MM.1S (cell line): Measurements from ENCODE around the gene LRRN2.

Experiments used
- EZH2 ChIP-seq: fragments of 300-600 bp; sonication (generic); optimal IDR thresholded peaks from 2 replicates; pipeline ENCODE3; 2017; ENCODE audit warnings: low read depth, mild to moderate bottlenecking, antibody characterized with exemption, low read length, mixed read lengths
- TF ChIP-seq, protein P1 (sequence below): fragments of 300-600 bp; sonication (generic); IDR thresholded peaks from 2 replicates; pipeline ENCODE4 v1.5.1; 2016; ENCODE audit warnings: antibody characterized with exemption, low read length, mixed read lengths

DNA sequence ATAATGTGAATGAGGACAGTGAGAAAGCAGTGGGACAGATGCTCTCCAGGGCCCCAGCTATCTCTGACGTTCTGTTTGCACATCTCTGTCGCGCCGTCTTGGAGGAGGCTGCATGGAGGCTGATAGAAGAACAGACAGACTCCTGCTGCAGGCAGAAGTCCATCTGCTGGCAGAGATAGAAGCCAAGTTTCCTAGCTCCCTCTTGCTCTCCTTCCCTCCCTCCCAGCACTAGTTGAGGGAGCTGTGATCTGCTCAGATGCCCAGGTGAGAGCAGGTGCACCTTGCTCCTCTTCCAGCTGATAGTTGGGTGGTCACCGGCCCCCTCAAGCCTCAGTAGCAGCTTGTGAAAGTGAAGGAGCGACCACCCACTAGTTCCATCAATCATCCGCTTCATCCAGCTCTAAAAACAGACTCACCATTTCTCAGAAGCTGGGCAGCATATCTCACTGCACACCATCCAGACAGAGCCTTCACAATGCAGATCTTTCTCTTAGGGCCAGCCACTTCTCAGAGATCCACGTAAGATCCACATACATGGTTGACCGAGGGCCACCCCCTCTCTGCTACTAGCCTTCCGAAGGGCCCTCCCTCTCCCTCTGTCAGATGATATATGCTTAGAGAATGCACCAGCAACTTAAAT is 12.9 kb downstream of the LRRN2 start:
- TF ChIP-seq, protein P1, sequence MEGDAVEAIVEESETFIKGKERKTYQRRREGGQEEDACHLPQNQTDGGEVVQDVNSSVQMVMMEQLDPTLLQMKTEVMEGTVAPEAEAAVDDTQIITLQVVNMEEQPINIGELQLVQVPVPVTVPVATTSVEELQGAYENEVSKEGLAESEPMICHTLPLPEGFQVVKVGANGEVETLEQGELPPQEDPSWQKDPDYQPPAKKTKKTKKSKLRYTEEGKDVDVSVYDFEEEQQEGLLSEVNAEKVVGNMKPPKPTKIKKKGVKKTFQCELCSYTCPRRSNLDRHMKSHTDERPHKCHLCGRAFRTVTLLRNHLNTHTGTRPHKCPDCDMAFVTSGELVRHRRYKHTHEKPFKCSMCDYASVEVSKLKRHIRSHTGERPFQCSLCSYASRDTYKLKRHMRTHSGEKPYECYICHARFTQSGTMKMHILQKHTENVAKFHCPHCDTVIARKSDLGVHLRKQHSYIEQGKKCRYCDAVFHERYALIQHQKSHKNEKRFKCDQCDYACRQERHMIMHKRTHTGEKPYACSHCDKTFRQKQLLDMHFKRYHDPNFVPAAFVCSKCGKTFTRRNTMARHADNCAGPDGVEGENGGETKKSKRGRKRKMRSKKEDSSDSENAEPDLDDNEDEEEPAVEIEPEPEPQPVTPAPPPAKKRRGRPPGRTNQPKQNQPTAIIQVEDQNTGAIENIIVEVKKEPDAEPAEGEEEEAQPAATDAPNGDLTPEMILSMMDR = no peak
- no peak for TF ChIP-seq EZH2
